Lower lobe of right lung (tissue), 2 donors: ENCODE results near the gene HBB. TPM values are rescaled to one million over a fixed set of nuclear protein-coding genes. Genes with fewer than 3 reads are reported as not detected.

ENCODE experiments used
- ATAC-seq, 2 donors: fragments of 200-7000 bp; cut with Tn5 transposase; one replicate each; pipeline ENCODE4 v1.9.1; 2020 to 2022; ENCODE audit warnings: mild to moderate bottlenecking in 2 of 2, moderate library complexity in 2 of 2
- DNase-seq: peaks from one replicate; pipeline ENCODE4 v3.0.0-alpha.2; 2020
- H3K27ac ChIP-seq: fragments of 200-600 bp; one replicate; pipeline ENCODE4 v1.8.0; 2022
- H3K27me3 ChIP-seq: fragments of 200-600 bp; one replicate; pipeline ENCODE4 v1.8.0; 2022; ENCODE audit warnings: low read depth
- H3K36me3 ChIP-seq: fragments of 200-600 bp; one replicate; pipeline ENCODE4 v1.8.0; 2022; ENCODE audit warnings: mild to moderate bottlenecking
- H3K4me1 ChIP-seq: fragments of 200-600 bp; one replicate; pipeline ENCODE4 v1.8.0; 2022
- H3K4me3 ChIP-seq: fragments of 200-600 bp; one replicate; pipeline ENCODE4 v1.8.0; 2022; ENCODE audit warnings: mild to moderate bottlenecking
- H3K9me3 ChIP-seq: fragments of 200-600 bp; one replicate; pipeline ENCODE4 v1.8.0; 2022
- CTCF ChIP-seq: fragments of 200-600 bp; IDR thresholded peaks from one replicate; pipeline ENCODE4 v1.8.0; 2022; ENCODE audit warnings: antibody characterized with exemption, mild to moderate bottlenecking
- intact Hi-C: fragments of 100-400 bp; cut with DNase I; formaldehyde crosslinking; loops from one replicate; pipeline ENCODE4 v1.11.0; 2022
- long read RNA-seq: library from polyadenylated mRNA; unstranded; transcript quantifications from one replicate; pipeline ENCODE4 v2.0.0, GENCODE V29; 2021
- total RNA-seq: library from RNA; stranded (reverse); fragmentation: NEBNext Ultra II Directional; extraction: Animal tissue kit (Norgen Biotek cat#: 25700); gene quantifications from one replicate; pipeline ENCODE4 v1.2.1, GENCODE V29; 2021
- donor health status: DM: no; HTN: yes; CAD: no; lungs with severe emphysema.

Gene HBB
- total RNA-seq = 323 TPM
- long read RNA-seq, transcript HBB-203 (2 exons, 319 nt) = minor isoform, 8 of 61 reads
- long read RNA-seq, transcript HBB-201 (3 exons, 628 nt) = major isoform, 52 of 61 reads
- long read RNA-seq, partial matches to known transcripts = 1 of 61 reads
- long read RNA-seq, other reads (novel, unspliced or antisense) = 0 of 61 reads

DNA sequence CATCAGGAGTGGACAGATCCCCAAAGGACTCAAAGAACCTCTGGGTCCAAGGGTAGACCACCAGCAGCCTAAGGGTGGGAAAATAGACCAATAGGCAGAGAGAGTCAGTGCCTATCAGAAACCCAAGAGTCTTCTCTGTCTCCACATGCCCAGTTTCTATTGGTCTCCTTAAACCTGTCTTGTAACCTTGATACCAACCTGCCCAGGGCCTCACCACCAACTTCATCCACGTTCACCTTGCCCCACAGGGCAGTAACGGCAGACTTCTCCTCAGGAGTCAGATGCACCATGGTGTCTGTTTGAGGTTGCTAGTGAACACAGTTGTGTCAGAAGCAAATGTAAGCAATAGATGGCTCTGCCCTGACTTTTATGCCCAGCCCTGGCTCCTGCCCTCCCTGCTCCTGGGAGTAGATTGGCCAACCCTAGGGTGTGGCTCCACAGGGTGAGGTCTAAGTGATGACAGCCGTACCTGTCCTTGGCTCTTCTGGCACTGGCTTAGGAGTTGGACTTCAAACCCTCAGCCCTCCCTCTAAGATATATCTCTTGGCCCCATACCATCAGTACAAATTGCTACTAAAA is at the start of gene HBB:
Gene HBB (minus strand): TSS at position 340 of the 579 bp plus-strand sequence. CDS start 50 bp downstream, at position 290.
- Histone ChIP-seq H3K36me3 (no peaks in the 10 kb centered on the region), H3K27me3 (no peaks in the 10 kb centered on the region), H3K9me3 (no peaks in the 10 kb centered on the region), H3K4me1 (no peaks in the 10 kb centered on the region), H3K27ac (no peak within 1 kb of the TSS), H3K4me3 (no peak within 1 kb of the TSS)
- TF ChIP-seq CTCF = no peak
- intact Hi-C loops = no loop called here
- ATAC-seq = no peak
- no peak for DNase-seq

DNA sequence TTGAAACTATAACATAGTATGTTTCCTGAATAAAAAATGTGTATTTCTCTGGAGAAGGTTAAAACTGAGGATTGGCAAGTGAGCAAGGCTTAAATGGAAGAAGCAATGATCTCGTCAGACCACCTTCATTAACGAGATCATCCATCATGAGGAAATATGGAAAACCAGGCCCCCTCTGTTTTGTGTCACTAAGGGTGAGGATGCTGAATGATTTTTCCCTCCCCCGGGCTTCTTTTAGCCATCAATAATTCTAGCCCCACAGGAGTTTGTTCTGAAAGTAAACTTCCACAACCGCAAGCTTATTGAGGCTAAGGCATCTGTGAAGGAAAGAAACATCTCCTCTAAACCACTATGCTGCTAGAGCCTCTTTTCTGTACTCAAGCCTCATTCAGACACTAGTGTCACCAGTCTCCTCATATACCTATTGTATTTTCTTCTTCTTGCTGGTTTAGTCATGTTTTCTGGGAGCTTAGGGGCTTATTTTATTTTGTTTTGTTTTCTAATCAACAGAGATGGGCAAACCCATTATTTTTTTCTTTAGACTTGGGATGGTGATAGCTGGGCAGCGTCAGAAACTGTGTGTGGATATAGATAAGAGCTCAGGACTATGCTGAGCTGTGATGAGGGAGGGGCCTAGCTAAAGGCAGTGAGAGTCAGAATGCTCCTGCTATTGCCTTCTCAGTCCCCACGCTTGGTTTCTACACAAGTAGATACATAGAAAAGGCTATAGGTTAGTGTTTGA is 48.7 kb upstream of the HBB start:
- no peak for TF ChIP-seq CTCF
- Histone ChIP-seq H3K27ac (no peak overlapping the region), H3K36me3 (no peaks in the 10 kb centered on the region), H3K27me3 (no peaks in the 10 kb centered on the region), H3K4me1 (no peaks in the 10 kb centered on the region), H3K4me3 (no peak overlapping the region), H3K9me3 (no peaks in the 10 kb centered on the region)
- DNase-seq (no peak), ATAC-seq (no peak)
- intact Hi-C loops = no loop called here

DNA sequence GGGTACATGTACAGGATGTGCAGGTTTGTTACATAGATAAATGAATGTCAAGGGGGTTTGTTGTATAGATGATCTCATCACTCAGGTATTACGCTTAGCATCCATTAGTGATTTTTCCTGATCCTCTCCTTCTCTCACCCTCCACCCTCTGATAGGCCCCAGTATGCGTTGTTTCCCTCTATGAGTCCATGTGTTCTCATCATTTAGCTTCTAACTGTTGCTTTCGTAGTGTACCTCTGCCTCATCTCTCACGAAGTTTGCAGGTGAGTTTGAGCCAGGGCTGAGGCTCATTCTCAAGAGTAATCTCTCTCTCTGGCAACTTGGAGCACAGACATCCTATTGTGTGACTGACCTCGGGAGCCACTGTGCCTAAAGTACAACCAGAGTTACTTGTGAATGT is 47.5 kb upstream of the HBB start:
- no peak for DNase-seq
- H3K36me3 ChIP-seq = no peaks in the 10 kb centered on the region
- no peak overlapping the region for H3K27ac ChIP-seq
- no peaks in the 10 kb centered on the region for H3K27me3 ChIP-seq
- TF ChIP-seq CTCF = no peak
- intact Hi-C loops = no loop called here
- H3K4me3 ChIP-seq = no peak overlapping the region
- H3K9me3 ChIP-seq = no peaks in the 10 kb centered on the region
- no peak for ATAC-seq
- H3K4me1 ChIP-seq = no peaks in the 10 kb centered on the region

- no peaks in the 10 kb centered on the region for H3K4me1 ChIP-seq
- ATAC-seq (no peak), DNase-seq (no peak)
- H3K27me3 ChIP-seq = no peaks in the 10 kb centered on the region
- H3K9me3 ChIP-seq = no peaks in the 10 kb centered on the region
- no peak for TF ChIP-seq CTCF
- H3K36me3 ChIP-seq = no peaks in the 10 kb centered on the region
- H3K4me3 ChIP-seq = no peak overlapping the region
- intact Hi-C loops = no loop called here
- H3K27ac ChIP-seq = no peak overlapping the region
Measured at GRCh38 chr11:5272395-5273017, 45.6 kb upstream of the HBB start.

- TF ChIP-seq CTCF = no peak
- Histone ChIP-seq H3K4me3 (no peak within 1 kb of the TSS), H3K9me3 (no peaks in the 10 kb centered on the region), H3K27ac (no peak within 1 kb of the TSS), H3K27me3 (no peaks in the 10 kb centered on the region), H3K4me1 (no peaks in the 10 kb centered on the region), H3K36me3 (no peaks in the 10 kb centered on the region)
- DNase-seq = no peak
- intact Hi-C loops = no loop called here
- no peak for ATAC-seq
Measured at GRCh38 chr11:5269715-5270147, 42.9 kb upstream of the HBB start, which contains the start of gene HBE1. TSS of gene HBE1 (minus strand) at chr11:5269945. CDS start at chr11:5269890, 55 bp downstream.
